ENCODE data around the gene ANKRD24.
"Not testable (repeated sequence)": the region's sequence is repeated elsewhere in the genome, so short reads cannot be mapped to it uniquely, and the experiment has no call there.

Gene ANKRD24

DNA sequence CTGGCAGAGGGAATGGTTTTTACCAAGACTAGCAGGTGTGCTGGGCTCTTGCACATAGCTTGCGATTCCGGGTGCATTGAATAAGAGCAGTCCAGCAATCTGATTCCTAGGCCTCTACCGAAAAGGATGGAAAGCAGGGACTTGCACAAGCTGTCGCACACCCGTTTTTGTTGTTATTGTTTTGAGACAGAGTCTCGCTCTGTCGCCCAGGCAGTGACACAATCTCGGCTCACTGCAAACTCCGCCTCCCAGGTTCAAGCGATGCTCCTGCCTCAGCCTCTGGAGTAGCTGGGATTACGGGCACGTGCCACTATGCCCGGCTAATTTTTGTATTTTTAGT, 52.3 kb downstream of the ANKRD24 start:
- H3K9me3 ChIP-seq: no peaks in the 10 kb centered on the region
- no peaks in the 10 kb centered on the region for H3K4me1 ChIP-seq
- no peak overlapping the region for H3K4me3 ChIP-seq
- in situ Hi-C loops (cut with MboI; ENCODE audit: low sequenced_read_pairs): no loop called here
- no peaks in the 10 kb centered on the region for H3K27me3 ChIP-seq (ENCODE audit: low read depth)
- H3K36me3 ChIP-seq (replicated peaks): no peaks in the 10 kb centered on the region
- no peak for DNase-seq (ENCODE audit: low spot score in 2 of 2)

DNA sequence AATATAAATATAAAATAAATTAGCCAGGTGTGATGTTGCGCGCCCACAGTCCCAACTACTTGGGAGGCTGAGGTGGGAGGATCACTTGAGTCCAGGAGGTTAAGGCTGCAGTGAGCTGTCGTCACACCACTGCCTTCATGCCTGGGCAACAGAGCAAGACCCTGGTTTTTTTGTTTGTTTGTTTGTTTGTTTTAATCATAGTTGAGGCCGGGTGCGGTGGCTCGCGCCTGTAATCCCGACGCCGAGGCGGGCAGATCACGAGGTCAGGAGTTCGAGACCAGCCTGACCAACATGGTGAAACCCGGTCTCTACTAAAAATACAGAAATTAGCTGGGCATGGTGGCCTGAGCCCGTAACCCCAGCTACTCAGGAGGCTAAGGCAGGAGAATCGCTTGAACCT, 55.0 kb downstream of the ANKRD24 start:
- H3K4me1 ChIP-seq; H3K4me3 ChIP-seq; DNase-seq (ENCODE audit: low spot score in 2 of 2); H3K9me3 ChIP-seq; H3K36me3 ChIP-seq (replicated peaks); in situ Hi-C loops (cut with MboI; ENCODE audit: low sequenced_read_pairs); H3K27me3 ChIP-seq (ENCODE audit: low read depth): not testable (repeated sequence)

DNA sequence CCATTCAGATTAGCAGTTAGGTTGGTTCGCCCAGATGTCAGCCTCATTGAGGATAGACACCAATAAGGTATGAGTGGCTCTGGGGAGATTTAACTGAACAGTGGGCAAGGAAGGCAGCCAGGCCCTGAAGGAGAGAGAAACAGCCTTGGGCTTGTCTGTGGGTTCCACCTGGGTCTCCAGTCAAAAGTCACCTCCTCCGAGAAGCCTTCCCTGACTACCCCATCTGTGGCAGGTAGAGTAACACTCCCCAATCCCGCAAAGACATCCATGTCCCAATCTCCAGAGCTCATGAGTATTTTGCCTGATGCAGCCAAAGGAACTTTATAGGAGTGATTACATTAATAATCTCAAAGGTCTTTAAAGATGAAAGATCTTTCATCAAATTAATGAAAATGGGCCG, 56.3 kb downstream of the ANKRD24 start:
- in situ Hi-C loops (cut with MboI; ENCODE audit: low sequenced_read_pairs): no loop called here

DNA sequence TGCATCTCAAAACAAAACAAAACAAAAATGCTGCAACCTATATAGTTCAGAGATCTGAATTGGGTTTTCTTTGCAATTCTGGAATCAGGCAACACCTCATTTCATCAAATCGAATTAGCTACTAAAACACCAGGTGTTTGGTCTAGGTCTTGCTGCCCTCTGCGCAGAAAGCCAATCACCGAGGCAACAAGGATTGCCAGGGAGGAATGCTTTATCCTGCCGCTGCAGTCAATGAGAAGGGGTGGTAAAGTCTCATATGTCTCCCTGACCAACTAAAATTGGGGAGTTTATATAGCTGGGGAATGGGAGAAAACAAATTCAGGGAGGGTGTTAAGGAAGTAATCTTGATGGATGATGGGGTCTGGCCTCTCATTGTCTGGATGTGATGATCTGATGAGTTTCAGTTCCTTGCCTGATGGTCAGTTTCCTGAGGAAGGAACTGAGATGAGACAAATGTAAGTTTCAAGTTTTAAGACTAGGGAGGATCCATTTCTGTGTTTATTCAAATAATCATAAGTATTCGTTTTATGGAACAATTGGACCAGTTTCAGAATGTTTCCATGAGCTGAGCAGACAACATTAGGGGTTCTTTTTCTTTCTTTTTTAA, 59.4 kb downstream of the ANKRD24 start:
- H3K4me1 ChIP-seq: peaks cover 5% of the 10 kb centered on the region
- no peaks in the 10 kb centered on the region for H3K36me3 ChIP-seq (replicated peaks)
- no peaks in the 10 kb centered on the region; the same call in 1 of the 2 replicates for H3K9me3 ChIP-seq
- in situ Hi-C loops (cut with MboI; ENCODE audit: low sequenced_read_pairs): no loop called here
- no peaks in the 10 kb centered on the region for H3K27me3 ChIP-seq (ENCODE audit: low read depth)
- DNase-seq (ENCODE audit: low spot score in 2 of 2): no peak
- no peak overlapping the region for H3K4me3 ChIP-seq

More for the DNA sequence above, 56.3 kb downstream of the ANKRD24 start:
- no peaks in the 10 kb centered on the region; the same call in 1 of the 2 replicates for H3K9me3 ChIP-seq
- no peaks in the 10 kb centered on the region for H3K4me1 ChIP-seq
- no peaks in the 10 kb centered on the region for H3K36me3 ChIP-seq (replicated peaks)
- no peak overlapping the region for H3K4me3 ChIP-seq
- H3K27me3 ChIP-seq (ENCODE audit: low read depth): no peaks in the 10 kb centered on the region
- no peak for DNase-seq (ENCODE audit: low spot score in 2 of 2)

DNA sequence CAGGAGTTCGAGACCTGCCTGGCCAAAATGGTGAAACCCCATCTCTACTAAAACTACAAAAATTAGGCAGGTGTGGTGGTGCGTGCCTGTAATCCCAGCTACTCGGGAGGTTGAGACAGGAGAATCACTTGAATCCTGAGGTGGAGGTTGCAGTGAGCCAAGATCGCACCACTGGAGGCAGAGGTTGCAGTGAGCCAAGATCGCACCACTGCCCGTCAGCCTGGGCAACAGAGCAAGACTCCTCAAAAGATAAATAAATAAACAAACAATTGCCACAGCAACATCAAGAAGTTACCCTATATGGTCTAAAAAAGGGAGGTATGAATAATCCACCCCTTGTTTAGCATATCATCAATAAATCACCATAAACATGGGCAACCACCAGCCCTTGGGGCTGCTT, 63.4 kb downstream of the ANKRD24 start:
- H3K4me1 ChIP-seq; in situ Hi-C loops (cut with MboI; ENCODE audit: low sequenced_read_pairs); H3K27me3 ChIP-seq (ENCODE audit: low read depth); H3K4me3 ChIP-seq; DNase-seq (ENCODE audit: low spot score in 2 of 2); H3K9me3 ChIP-seq: not testable (repeated sequence)
- peaks cover 14% of the 10 kb centered on the region for H3K36me3 ChIP-seq (replicated peaks)

DNA sequence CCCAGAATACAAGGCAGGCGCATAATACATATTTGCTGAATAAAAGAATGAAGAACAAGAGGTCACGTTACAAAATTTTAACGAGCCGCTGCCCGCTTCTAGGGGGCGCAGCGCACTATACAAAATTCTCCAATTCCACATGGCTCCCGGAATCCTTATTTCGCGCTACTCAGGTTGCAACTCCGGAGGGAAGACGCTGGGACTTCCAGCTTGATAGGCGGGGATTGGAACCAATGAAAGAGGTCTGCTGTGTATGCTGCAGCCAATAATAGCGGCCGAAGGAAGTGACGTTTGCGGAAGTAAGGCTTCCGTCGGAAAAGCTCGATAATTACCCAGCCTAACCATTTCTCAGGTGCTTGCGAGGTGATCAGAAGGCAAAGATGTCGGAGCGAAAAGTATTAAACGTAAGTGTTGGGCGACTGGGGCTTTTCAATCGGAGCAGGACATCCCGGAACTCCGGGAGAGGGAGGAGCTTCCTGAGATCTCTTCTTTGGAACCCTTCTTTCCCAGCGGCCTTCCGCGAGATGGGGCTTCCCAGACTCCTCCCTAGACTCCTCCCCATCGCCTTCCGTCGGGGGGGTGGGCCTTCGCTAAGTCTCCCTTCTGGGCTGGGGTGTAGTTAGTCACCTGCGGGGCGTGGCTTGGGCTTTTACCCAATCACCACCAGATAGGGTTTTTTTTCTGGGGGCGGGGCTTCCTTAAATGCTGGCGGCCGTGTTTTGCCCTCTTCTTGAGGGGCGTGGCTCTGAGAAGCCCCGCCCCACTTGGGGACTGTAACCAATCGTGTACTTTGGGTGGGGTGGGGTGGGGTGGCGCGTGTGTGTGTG, 64.5 kb downstream of the ANKRD24 start, which contains the start of gene YJU2:
Gene YJU2, plus strand, starts transcription at position 314 of the 827 bp plus-strand sequence. Its CDS starts 67 bp downstream, at position 381.
- Histone ChIP-seq H3K4me1 (peaks cover 5% of the 10 kb centered on the region), H3K9me3 (no peaks in the 10 kb centered on the region), H3K4me3 (peak within 1 kb of the TSS; percentile 85), H3K36me3 (replicated peaks) (peaks cover 18% of the 10 kb centered on the region), H3K27me3 (ENCODE audit: low read depth) (no peaks in the 10 kb centered on the region)
- peak; percentile 95 to 100 for DNase-seq (ENCODE audit: low spot score in 2 of 2)
- in situ Hi-C loops (cut with MboI; ENCODE audit: low sequenced_read_pairs): no loop called here

DNA sequence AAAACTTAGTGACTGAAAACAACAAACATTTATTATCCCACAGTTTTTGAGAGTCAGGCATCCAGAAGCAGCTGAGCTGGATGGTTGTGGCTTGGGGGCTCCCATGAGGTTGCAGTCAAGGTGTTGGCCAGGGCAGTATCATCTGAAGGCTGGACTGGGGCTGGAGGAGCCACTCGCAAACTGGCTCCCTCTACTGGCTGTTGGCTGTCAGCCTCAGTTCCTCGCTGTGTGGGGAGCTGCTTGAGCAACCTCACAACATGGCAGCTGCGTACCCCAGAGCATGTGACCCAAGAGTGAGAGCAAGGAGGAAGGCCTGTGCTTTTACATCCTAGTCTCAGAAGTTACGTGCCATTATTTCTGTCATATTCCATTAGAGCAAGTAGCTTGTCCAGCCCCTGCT, 74.1 kb downstream of the ANKRD24 start:
- in situ Hi-C loops (cut with MboI; ENCODE audit: low sequenced_read_pairs): no loop called here
- H3K9me3 ChIP-seq: peaks cover 6% of the 10 kb centered on the region; the same call in 1 of the 2 replicates
- no peak overlapping the region for H3K4me3 ChIP-seq
- DNase-seq (ENCODE audit: low spot score in 2 of 2): no peak
- H3K36me3 ChIP-seq (replicated peaks): peaks cover 53% of the 10 kb centered on the region
- H3K27me3 ChIP-seq (ENCODE audit: low read depth): no peaks in the 10 kb centered on the region
- H3K4me1 ChIP-seq: no peaks in the 10 kb centered on the region

DNA sequence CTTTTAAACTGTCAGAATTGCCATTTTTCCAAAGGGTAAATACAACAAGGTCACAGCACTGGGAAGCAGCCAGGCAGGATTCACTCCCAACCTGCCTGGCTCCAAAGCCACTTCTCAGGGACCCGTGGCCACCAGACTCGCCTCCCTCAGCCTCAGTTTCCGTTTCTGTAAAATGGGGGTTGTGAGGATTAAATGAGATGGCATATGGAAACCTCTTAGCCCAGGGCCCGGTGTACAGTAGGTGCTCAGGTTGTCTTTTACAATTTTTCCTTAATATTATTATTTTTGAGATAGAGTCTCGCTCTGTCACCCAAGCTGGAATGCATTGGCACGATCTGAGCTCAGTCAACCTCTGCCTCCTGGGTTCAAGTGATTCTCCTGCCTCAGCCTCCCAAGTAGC, 74.5 kb downstream of the ANKRD24 start:
- H3K27me3 ChIP-seq (ENCODE audit: low read depth): no peaks in the 10 kb centered on the region
- no peak overlapping the region for H3K4me3 ChIP-seq
- no peak for DNase-seq (ENCODE audit: low spot score in 2 of 2)
- H3K36me3 ChIP-seq (replicated peaks): peaks cover 53% of the 10 kb centered on the region
- in situ Hi-C loops (cut with MboI; ENCODE audit: low sequenced_read_pairs): no loop called here
- peaks cover 6% of the 10 kb centered on the region; the same call in 1 of the 2 replicates for H3K9me3 ChIP-seq
- H3K4me1 ChIP-seq: no peaks in the 10 kb centered on the region

DNA sequence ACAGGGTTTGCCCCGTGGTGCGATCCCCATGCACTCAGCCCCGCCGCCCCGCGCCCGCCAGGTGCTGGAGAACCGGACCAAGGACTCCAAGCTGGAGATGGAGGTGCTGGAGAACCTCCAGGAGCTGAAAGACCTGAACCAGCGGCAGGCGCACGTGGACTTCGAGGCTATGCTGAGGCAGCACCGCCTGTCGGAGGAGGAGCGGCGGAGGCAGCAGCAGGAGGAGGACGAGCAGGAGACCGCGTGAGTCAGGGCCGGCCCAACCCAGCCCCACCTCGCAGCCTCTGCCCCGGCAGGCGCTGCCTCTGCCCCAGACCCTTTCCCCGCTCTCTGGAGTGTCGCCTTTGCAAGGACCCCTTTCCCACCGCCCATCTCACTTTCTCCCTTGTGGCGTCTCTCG, 75.7 kb downstream of the ANKRD24 start:
- H3K27me3 ChIP-seq (ENCODE audit: low read depth): no peaks in the 10 kb centered on the region
- no peak for DNase-seq (ENCODE audit: low spot score in 2 of 2)
- in situ Hi-C loops (cut with MboI; ENCODE audit: low sequenced_read_pairs): no loop called here
- no peak overlapping the region for H3K4me3 ChIP-seq
- no peaks in the 10 kb centered on the region for H3K4me1 ChIP-seq
- peaks cover 6% of the 10 kb centered on the region; the same call in 1 of the 2 replicates for H3K9me3 ChIP-seq
- peaks cover 47% of the 10 kb centered on the region for H3K36me3 ChIP-seq (replicated peaks)

DNA sequence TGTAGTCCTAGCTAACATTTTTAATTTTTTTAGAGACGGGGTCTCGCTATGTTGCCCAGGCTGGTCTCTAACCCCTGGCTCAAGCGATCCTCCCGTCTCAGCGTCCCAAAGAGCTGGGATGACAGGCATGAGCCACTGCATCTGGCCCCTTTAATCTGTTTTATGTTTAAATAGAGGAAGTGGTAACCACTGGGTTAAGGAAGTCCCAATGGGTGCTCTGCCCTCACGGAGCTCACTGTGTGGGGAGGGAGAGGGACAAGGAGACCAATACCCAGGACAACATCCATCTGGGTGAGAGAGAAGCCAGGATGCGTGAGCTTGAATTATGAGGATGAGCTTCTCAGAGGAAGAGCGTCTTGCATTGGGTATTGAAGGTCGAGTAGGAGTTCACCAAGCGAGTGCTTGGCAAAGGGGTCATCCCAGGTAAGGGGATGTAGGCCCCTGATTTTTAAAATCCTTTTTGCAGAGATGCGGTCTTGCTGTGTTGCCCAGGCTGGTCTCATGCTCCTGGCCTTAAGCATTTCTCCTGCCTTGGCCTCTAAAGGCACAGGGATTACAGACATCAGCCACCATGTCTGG, 78.2 kb downstream of the ANKRD24 start:
- no peak for DNase-seq (ENCODE audit: low spot score in 2 of 2)
- H3K9me3 ChIP-seq: peaks cover 6% of the 10 kb centered on the region; the same call in 1 of the 2 replicates
- in situ Hi-C loops (cut with MboI; ENCODE audit: low sequenced_read_pairs): no loop called here
- H3K4me3 ChIP-seq: no peak overlapping the region
- no peaks in the 10 kb centered on the region for H3K27me3 ChIP-seq (ENCODE audit: low read depth)
- H3K4me1 ChIP-seq: no peaks in the 10 kb centered on the region
- peaks cover 32% of the 10 kb centered on the region for H3K36me3 ChIP-seq (replicated peaks)

DNA sequence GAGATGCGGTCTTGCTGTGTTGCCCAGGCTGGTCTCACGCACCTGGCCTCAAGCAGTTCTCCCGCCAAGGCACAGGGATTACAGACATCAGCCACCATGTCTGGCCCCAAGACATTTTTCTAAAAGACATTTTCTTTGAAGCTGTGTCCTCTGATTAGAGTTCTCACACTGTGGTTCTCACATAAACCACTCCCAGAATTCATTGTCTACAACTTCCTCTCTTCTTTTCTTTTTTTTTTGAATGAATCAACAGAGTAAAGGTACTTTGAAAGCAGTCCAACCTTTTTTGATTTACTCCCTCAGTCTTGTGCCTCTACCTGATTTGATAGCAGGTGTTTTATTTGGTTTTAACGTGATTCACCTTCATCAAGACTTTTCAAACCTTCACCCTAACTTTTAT, 82.3 kb downstream of the ANKRD24 start:
- in situ Hi-C loops (cut with MboI; ENCODE audit: low sequenced_read_pairs): loop anchor here (5.0 kb wide), 1 partner anchor 87 kb away; no protein-coding TSS in a partner anchor
- H3K27me3 ChIP-seq (ENCODE audit: low read depth): no peaks in the 10 kb centered on the region
- no peaks in the 10 kb centered on the region for H3K4me1 ChIP-seq
- DNase-seq (ENCODE audit: low spot score in 2 of 2): no peak
- no peak overlapping the region for H3K4me3 ChIP-seq
- H3K36me3 ChIP-seq (replicated peaks): peaks cover 9% of the 10 kb centered on the region
- no peaks in the 10 kb centered on the region for H3K9me3 ChIP-seq

DNA sequence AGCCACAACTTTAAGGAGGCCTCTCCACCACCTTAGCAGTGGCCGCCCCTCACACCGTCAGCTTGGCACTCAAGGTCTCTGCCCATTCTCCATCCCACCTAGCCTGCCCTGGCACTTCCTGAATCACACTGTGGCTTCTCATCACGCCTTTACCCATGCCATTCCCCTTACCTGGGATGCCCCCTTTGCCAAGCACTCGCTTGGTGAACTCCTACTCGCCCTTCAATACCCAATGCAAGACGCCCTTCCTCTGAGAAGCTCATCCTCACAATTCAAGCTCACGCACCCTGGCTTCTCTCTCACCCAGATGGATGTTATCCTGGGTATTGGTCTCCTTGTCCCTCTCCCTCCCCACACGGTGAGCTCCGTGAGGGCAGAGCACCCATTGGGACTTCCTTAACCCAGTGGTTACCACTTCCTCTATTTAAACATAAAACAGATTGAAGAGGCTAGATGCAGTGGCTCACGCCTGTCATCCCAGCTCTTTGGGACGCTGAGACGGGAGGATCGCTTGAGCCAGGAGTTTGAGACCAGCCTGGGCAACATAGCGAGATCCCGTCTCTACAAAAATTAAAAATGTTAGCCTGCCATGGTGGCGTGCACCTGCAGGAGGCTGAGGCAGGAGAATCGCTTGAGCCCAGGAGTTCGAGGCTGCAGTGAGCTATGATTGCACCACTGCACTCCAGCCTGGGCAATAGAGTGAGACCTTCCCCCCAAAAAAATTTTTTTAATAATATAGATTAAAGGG, 83.9 kb downstream of the ANKRD24 start:
- Histone ChIP-seq H3K36me3 (replicated peaks) (peaks cover 6% of the 10 kb centered on the region), H3K4me3 (no peak overlapping the region), H3K4me1 (no peaks in the 10 kb centered on the region), H3K9me3 (no peaks in the 10 kb centered on the region), H3K27me3 (ENCODE audit: low read depth) (no peaks in the 10 kb centered on the region)
- in situ Hi-C loops (cut with MboI; ENCODE audit: low sequenced_read_pairs): loop anchor here (5.0 kb wide), 1 partner anchor 86 kb away; no protein-coding TSS in a partner anchor
- no peak for DNase-seq (ENCODE audit: low spot score in 2 of 2)

DNA sequence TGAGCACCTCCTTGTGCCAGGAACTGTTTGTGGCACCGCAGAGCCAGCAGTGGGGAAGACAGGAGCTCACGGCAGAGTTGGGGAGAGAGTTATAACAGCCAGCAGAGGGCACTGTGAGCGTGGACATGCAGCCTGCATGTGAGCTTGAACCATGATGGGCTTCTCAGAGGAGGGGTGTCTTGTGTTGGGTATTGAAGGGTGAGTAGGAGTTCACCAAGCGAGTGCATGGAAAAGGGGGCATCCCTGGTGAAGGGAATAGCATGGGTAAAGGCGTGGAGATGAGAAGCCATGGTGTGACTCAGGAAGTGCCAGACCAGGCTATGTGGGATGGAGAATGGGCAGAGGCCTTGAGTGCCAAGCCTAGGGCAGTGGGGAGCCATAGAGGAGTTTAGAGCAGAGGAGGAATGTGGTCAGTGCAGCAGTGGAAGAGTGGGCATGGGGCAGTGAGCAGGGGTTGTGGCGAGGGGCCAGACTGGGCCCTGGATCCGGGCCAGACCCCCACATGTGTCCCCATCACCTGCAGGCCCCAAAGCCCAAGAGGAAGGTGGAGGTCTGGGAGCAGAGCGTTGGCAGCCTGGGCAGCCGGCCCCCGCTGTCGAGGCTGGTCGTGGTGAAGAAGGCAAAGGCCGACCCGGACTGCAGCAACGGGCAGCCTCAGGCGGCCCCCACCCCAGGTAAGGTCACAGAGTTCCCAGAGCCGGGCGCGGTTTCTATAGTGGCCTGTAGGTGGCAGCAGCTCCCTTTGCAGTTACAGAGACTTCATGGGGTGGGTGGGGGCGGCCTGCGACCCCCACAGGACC, 84.8 kb downstream of the ANKRD24 start:
- in situ Hi-C loops (cut with MboI; ENCODE audit: low sequenced_read_pairs): loop anchor here (5.0 kb wide), 1 partner anchor 85 kb away; no protein-coding TSS in a partner anchor
- peaks cover 6% of the 10 kb centered on the region for H3K36me3 ChIP-seq (replicated peaks)

More for the DNA sequence above, 84.8 kb downstream of the ANKRD24 start:
- Histone ChIP-seq H3K4me3 (no peak overlapping the region), H3K9me3 (no peaks in the 10 kb centered on the region), H3K4me1 (no peaks in the 10 kb centered on the region), H3K27me3 (ENCODE audit: low read depth) (no peaks in the 10 kb centered on the region)
- DNase-seq (ENCODE audit: low spot score in 2 of 2): peak; percentile 54 to 82
